DMS 273 (cell line): ENCODE measurements around the gene KIAA1671.

Experiments used
- DNase-seq: peaks from one replicate; lab custom pipeline; 2025; ENCODE audit not compliant: unreplicated experiment; lab: John Stamatoyannopoulos, UW

The KIAA1671 gene

GRCh38 chr22:25061605-25062376, 109.3 kb downstream of the KIAA1671 start:
- DNase-seq = no peak

- no peak for DNase-seq
Observed at GRCh38 chr22:25062386-25063085, 110.0 kb downstream of the KIAA1671 start.

GRCh38 chr22:25064894-25065560, 112.5 kb downstream of the KIAA1671 start:
- DNase-seq = no peak

GRCh38 chr22:25066861-25067435, 114.4 kb downstream of the KIAA1671 start:
- DNase-seq = no peak

GRCh38 chr22:25067851-25068421, 115.4 kb downstream of the KIAA1671 start:
- peak; percentile 11 for DNase-seq

- no peak for DNase-seq
Observed at GRCh38 chr22:25068707-25069106, 116.2 kb downstream of the KIAA1671 start.

GRCh38 chr22:25069426-25069757, 116.9 kb downstream of the KIAA1671 start:
- DNase-seq = no peak

GRCh38 chr22:25069758-25070481, 117.4 kb downstream of the KIAA1671 start:
- no peak for DNase-seq

GRCh38 chr22:25070956-25071355, 118.4 kb downstream of the KIAA1671 start:
- no peak for DNase-seq

GRCh38 chr22:25071720-25072119, 119.2 kb downstream of the KIAA1671 start:
- DNase-seq = no peak

GRCh38 chr22:25072406-25072805, 119.9 kb downstream of the KIAA1671 start:
- DNase-seq = no peak

GRCh38 chr22:25076336-25076735, 123.8 kb downstream of the KIAA1671 start:
- DNase-seq = peak; percentile 25

- DNase-seq = no peak
Observed at GRCh38 chr22:25077056-25077455, 124.5 kb downstream of the KIAA1671 start.

GRCh38 chr22:25077964-25078363, 125.4 kb downstream of the KIAA1671 start:
- DNase-seq = peak; percentile 20

- no peak for DNase-seq
Observed at GRCh38 chr22:25078591-25078990, 126.1 kb downstream of the KIAA1671 start.

- no peak for DNase-seq
Observed at GRCh38 chr22:25080855-25081254, 128.3 kb downstream of the KIAA1671 start.

- DNase-seq = peak; percentile 60
Observed at GRCh38 chr22:25081409-25081824, 128.9 kb downstream of the KIAA1671 start.

- no peak for DNase-seq
Observed at GRCh38 chr22:25082096-25082495, 129.6 kb downstream of the KIAA1671 start.

GRCh38 chr22:25083056-25083806, 130.7 kb downstream of the KIAA1671 start:
- no peak for DNase-seq

- DNase-seq = peak; percentile 60
Observed at GRCh38 chr22:25083807-25084200, 131.3 kb downstream of the KIAA1671 start.
